Peyer's patch (tissue), 4 donors: ENCODE results near the gene UFM1. TPM values are rescaled to one million over a fixed set of nuclear protein-coding genes. Genes with fewer than 3 reads are reported as not detected.

Experiments
- DNase-seq, 3 donors: peaks; one replicate each; pipeline ENCODE4 v3.0.0-alpha.2; 2017 to 2019
- H3K27ac ChIP-seq, 4 donors: fragments of 200-600 bp; sonication (generic); one replicate each; pipeline ENCODE4 v1.5.1; 2016 to 2019
- H3K27me3 ChIP-seq, 2 donors: fragments of 200-600 bp; sonication (generic); one replicate each; pipeline ENCODE4 v1.5.1; 2019
- H3K36me3 ChIP-seq, 3 donors: fragments of 200-600 bp; sonication (generic); one replicate each; pipeline ENCODE4 v1.5.1; 2016 to 2019
- H3K4me1 ChIP-seq, 4 donors: fragments of 200-600 bp; sonication (generic); one replicate each; pipeline ENCODE4 v1.5.1; 2016 to 2019
- H3K4me3 ChIP-seq, 4 donors: fragments of 200-600 bp; sonication (generic); 1 replicate in 3 of 4; 2 replicates in 1 of 4; pipeline ENCODE4 v1.5.1; 2016 to 2019; ENCODE audit warnings: mild to moderate bottlenecking in 1 of 4
- H3K9me3 ChIP-seq, 4 donors: fragments of 200-600 bp; sonication (generic); one replicate each; pipeline ENCODE4 v1.5.1; 2016 to 2019; ENCODE audit warnings: mild to moderate bottlenecking in 1 of 4
- POLR2A ChIP-seq, 2 donors: fragments of 450-650 bp; IDR thresholded peaks; one replicate each; pipeline ENCODE4 v1.5.1; 2017; ENCODE audit warnings: antibody characterized with exemption in 2 of 2, mild to moderate bottlenecking in 2 of 2, moderate library complexity in 2 of 2
- total RNA-seq, 4 donors: library from RNA; depleted of rRNA; stranded (reverse); fragments of >200 nt; gene quantifications; one replicate each; pipeline ENCODE4 v1.1.0, GENCODE V29; 2016
- TF ChIP-seq, protein P1 (sequence below), 6 experiments: fragments of 450-650 bp in 4 of 6; fragments of 200-600 bp in 2 of 6; sonication (generic) in 1 of 6; IDR thresholded peaks; one replicate each; pipeline ENCODE4 v1.5.1; 2017 to 2019; ENCODE audit warnings: antibody characterized with exemption in 6 of 6, mild to moderate bottlenecking in 3 of 6, moderate library complexity in 1 of 6

The UFM1 gene
- total RNA-seq, 4 donors from 2014 or later = 25.0 to 54.5 (median 36.7) TPM

- H3K4me1 ChIP-seq = no peaks in the 10 kb centered on the region
- TF ChIP-seq, protein P1, sequence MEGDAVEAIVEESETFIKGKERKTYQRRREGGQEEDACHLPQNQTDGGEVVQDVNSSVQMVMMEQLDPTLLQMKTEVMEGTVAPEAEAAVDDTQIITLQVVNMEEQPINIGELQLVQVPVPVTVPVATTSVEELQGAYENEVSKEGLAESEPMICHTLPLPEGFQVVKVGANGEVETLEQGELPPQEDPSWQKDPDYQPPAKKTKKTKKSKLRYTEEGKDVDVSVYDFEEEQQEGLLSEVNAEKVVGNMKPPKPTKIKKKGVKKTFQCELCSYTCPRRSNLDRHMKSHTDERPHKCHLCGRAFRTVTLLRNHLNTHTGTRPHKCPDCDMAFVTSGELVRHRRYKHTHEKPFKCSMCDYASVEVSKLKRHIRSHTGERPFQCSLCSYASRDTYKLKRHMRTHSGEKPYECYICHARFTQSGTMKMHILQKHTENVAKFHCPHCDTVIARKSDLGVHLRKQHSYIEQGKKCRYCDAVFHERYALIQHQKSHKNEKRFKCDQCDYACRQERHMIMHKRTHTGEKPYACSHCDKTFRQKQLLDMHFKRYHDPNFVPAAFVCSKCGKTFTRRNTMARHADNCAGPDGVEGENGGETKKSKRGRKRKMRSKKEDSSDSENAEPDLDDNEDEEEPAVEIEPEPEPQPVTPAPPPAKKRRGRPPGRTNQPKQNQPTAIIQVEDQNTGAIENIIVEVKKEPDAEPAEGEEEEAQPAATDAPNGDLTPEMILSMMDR (IDR thresholded peaks at IDR 0.05) = no peak
- TF ChIP-seq POLR2A (IDR thresholded peaks at IDR 0.05) = no peak
- H3K9me3 ChIP-seq = no peaks in the 10 kb centered on the region
- no peaks in the 10 kb centered on the region for H3K27me3 ChIP-seq
- H3K27ac ChIP-seq = no peak overlapping the region
- no peak for DNase-seq
- no peak overlapping the region for H3K4me3 ChIP-seq
- H3K36me3 ChIP-seq = no peaks in the 10 kb centered on the region
These were observed 55.6 kb downstream of the UFM1 start for GRCh38 chr13:38405216-38405615.

GRCh38 chr13:38409771-38410170 is 60.1 kb downstream of the UFM1 start:
- Histone ChIP-seq H3K27me3 (no peaks in the 10 kb centered on the region), H3K4me3 (no peak overlapping the region), H3K27ac (no peak overlapping the region), H3K4me1 (no peaks in the 10 kb centered on the region), H3K36me3 (no peaks in the 10 kb centered on the region), H3K9me3 (no peaks in the 10 kb centered on the region)
- no peak for TF ChIP-seq POLR2A (IDR thresholded peaks at IDR 0.05)
- TF ChIP-seq, protein P1 (IDR thresholded peaks at IDR 0.05) = no peak
- no peak for DNase-seq

GRCh38 chr13:38412266-38412665 is 62.6 kb downstream of the UFM1 start:
- no peak overlapping the region for H3K27ac ChIP-seq
- no peak for DNase-seq
- H3K4me1 ChIP-seq = no peaks in the 10 kb centered on the region
- no peaks in the 10 kb centered on the region for H3K27me3 ChIP-seq
- H3K9me3 ChIP-seq = no peaks in the 10 kb centered on the region
- H3K36me3 ChIP-seq = no peaks in the 10 kb centered on the region
- TF ChIP-seq, protein P1 (IDR thresholded peaks at IDR 0.05) = no peak
- no peak for TF ChIP-seq POLR2A (IDR thresholded peaks at IDR 0.05)
- no peak overlapping the region for H3K4me3 ChIP-seq
